Right lobe of liver (tissue), 6 donors: ENCODE measurements around the gene C5AR1. TPM values are rescaled to one million over a fixed set of nuclear protein-coding genes. Genes with fewer than 3 reads are reported as not detected.

Experiments used
- ATAC-seq, 4 donors: fragments of 200-7000 bp; cut with Tn5 transposase; one replicate each; pipeline ENCODE4 v1.9.1; 2020; ENCODE audit warnings: mild to moderate bottlenecking in 4 of 4, moderate library complexity in 4 of 4
- DNase-seq, 3 donors: peaks; one replicate each; pipeline ENCODE4 v3.0.0-alpha.2; 2020
- H3K27ac ChIP-seq, 3 donors: fragments of 200-600 bp; one replicate each; pipeline ENCODE4 v1.8.0; 2022
- H3K27me3 ChIP-seq, 2 donors: fragments of 200-600 bp; one replicate each; pipeline ENCODE4 v1.8.0; 2022
- H3K36me3 ChIP-seq, 4 donors: fragments of 200-600 bp; sonication (generic) in 1 of 4; one replicate each; pipeline versions ENCODE4 v1.5.1 to v1.8.0; 2017 to 2022; ENCODE audit warnings: control low read depth in 1 of 4
- H3K4me1 ChIP-seq, 4 donors: fragments of 200-600 bp; sonication (generic) in 1 of 4; one replicate each; pipeline versions ENCODE4 v1.5.1 to v1.8.0; 2017 to 2022; ENCODE audit warnings: control low read depth in 1 of 4
- H3K4me3 ChIP-seq, 3 donors: fragments of 200-600 bp; one replicate each; pipeline ENCODE4 v1.8.0; 2022
- H3K9me3 ChIP-seq, 4 donors: fragments of 200-600 bp; sonication (generic) in 1 of 4; one replicate each; pipeline versions ENCODE4 v1.5.1 to v1.8.0; 2017 to 2022; ENCODE audit warnings: control low read depth in 1 of 4
- POLR2A ChIP-seq: fragments of 450-650 bp; IDR thresholded peaks from one replicate; pipeline ENCODE4 v1.6.1; 2017; ENCODE audit warnings: antibody characterized with exemption, mild to moderate bottlenecking
- WGBS: methylation state at CpG from one replicate; pipeline ENCODE4 v1.1.6; 2018; ENCODE audit warnings: low coverage, low lambda C conversion rate; ENCODE audit not compliant: insufficient coverage; ENCODE audit errors: missing lambda C conversion rate; 5-methylcytosine and 5-hydroxymethylcytosine counted together
- intact Hi-C, 2 donors: fragments of 100-400 bp; cut with DNase I; formaldehyde crosslinking; loops; one replicate each; pipeline versions ENCODE4 v1.11.2 to v1.14.1; 2022
- total RNA-seq, 6 experiments: library from RNA; depleted of rRNA in 2 of 6; stranded (reverse); fragments of >200 nt in 2 of 6; fragmentation: NEBNext Ultra II Directional in 3 of 6; extraction: Animal tissue kit (Norgen Biotek cat#: 25700) in 3 of 6; gene quantifications; one replicate each; pipeline versions ENCODE4 v1.1.0 to v1.2.4, GENCODE V29; 2016 to 2023
- TF ChIP-seq, protein P1 (sequence below), 4 donors: fragments of 200-600 bp in 3 of 4; fragments of 450-650 bp in 1 of 4; IDR thresholded peaks; one replicate each; pipeline versions ENCODE4 v1.5.1 to v1.8.0; 2016 to 2022; ENCODE audit warnings: antibody characterized with exemption in 4 of 4, mild to moderate bottlenecking in 2 of 4
- donor health status: DM: no; HTN: yes; CAD: no.
- donor health status: DM: no; HTN: no; CAD: no.
- donor health status: DM: no; HTN: no; CAD: no.
- donor health status: DM: no; HTN: yes; CAD: no.
- donor health status: DM: no; HTN: yes; CAD: no.

The C5AR1 gene
- total RNA-seq, 6 experiments from 2014 or later: 3.3 to 19.8 (median 5.9) TPM

DNA sequence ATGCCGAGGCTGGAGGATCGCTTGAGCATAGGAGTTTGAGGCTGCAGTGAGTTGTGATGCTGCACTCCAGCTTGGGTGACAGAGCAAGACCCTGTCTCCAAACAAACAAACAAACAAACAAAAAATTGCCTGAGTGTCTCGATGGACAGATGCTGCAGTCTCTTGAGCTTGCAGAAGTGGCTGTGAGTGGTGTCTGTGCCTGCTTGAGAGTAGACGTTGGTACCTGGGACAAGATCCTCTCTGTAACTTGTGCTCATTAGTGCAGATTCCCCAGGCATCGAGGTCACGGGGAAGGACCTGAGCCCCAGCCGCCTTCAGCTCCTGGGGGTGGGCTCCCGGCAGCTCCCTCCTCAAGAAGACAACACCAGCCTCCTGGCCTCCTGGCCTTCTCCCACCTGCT is 13.7 kb downstream of the C5AR1 start:
- DNase-seq: no peak
- WGBS: 80% methylated on average over 2 of the region's 8 CpGs
- intact Hi-C loops: no loop called here
- Histone ChIP-seq H3K4me1 (no peaks in the 10 kb centered on the region), H3K27ac (peak overlapping the region in 1 of 3 donors; percentile 73), H3K4me3 (no peak overlapping the region), H3K9me3 (no peaks in the 10 kb centered on the region), H3K27me3 (no peaks in the 10 kb centered on the region), H3K36me3 (no peaks in the 10 kb centered on the region)
- peak in 2 of 4 donors; percentile 7 to 24 for ATAC-seq
- TF ChIP-seq, protein P1, sequence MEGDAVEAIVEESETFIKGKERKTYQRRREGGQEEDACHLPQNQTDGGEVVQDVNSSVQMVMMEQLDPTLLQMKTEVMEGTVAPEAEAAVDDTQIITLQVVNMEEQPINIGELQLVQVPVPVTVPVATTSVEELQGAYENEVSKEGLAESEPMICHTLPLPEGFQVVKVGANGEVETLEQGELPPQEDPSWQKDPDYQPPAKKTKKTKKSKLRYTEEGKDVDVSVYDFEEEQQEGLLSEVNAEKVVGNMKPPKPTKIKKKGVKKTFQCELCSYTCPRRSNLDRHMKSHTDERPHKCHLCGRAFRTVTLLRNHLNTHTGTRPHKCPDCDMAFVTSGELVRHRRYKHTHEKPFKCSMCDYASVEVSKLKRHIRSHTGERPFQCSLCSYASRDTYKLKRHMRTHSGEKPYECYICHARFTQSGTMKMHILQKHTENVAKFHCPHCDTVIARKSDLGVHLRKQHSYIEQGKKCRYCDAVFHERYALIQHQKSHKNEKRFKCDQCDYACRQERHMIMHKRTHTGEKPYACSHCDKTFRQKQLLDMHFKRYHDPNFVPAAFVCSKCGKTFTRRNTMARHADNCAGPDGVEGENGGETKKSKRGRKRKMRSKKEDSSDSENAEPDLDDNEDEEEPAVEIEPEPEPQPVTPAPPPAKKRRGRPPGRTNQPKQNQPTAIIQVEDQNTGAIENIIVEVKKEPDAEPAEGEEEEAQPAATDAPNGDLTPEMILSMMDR (IDR thresholded peaks at IDR 0.05): no peak
- no peak for TF ChIP-seq POLR2A

DNA sequence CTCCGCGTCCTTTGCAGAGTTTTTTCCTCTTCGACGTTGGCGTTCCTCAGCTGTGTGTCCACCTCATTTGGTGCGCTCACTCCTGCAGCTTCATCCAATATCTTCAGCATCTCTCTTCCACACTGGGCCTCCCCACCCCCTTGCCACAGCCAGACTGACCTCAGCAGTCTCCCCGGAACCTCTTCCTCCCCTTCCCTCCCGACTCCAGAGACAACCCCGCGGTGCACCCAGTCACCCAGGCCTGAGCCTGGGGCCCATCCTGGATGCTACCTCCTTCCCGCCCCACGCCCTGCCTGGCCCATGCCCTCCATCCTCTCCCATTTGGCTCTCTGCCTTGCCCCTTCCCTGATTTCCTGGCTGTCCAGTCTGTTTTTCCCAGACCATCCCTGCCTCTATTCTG is 14.2 kb downstream of the C5AR1 start:
- WGBS: 64% methylated on average over 12 of the region's 12 CpGs
- peak overlapping the region; percentile 19 to 73 (median 40) for H3K27ac ChIP-seq
- no peaks in the 10 kb centered on the region for H3K36me3 ChIP-seq
- no peaks in the 10 kb centered on the region for H3K9me3 ChIP-seq
- no peak overlapping the region for H3K4me3 ChIP-seq
- TF ChIP-seq POLR2A: no peak
- TF ChIP-seq, protein P1 (IDR thresholded peaks at IDR 0.05): no peak
- H3K27me3 ChIP-seq: no peaks in the 10 kb centered on the region
- intact Hi-C loops: no loop called here
- DNase-seq: no peak
- no peaks in the 10 kb centered on the region for H3K4me1 ChIP-seq
- ATAC-seq: peak; percentile 32 to 56 (median 51)

- Histone ChIP-seq H3K27me3 (no peaks in the 10 kb centered on the region), H3K4me3 (no peak overlapping the region), H3K4me1 (no peaks in the 10 kb centered on the region), H3K9me3 (no peaks in the 10 kb centered on the region), H3K27ac (peak overlapping the region; percentile 19 to 73 (median 40)), H3K36me3 (no peaks in the 10 kb centered on the region)
- peak; percentile 6 for TF ChIP-seq POLR2A
- TF ChIP-seq, protein P1 (IDR thresholded peaks at IDR 0.05): no peak
- intact Hi-C loops: no loop called here
- peak in 2 of 3 donors; percentile 45 to 61 for DNase-seq
- 63% methylated on average over 5 of the region's 9 CpGs for WGBS
- peak; percentile 71 to 80 (median 78) for ATAC-seq
Measured at GRCh38 chr19:47324502-47324901, 14.8 kb downstream of the C5AR1 start.

- intact Hi-C loops: no loop called here
- DNase-seq (no peak), ATAC-seq (peak; percentile 71 to 87 (median 74))
- Histone ChIP-seq H3K36me3 (no peaks in the 10 kb centered on the region), H3K27me3 (no peaks in the 10 kb centered on the region), H3K9me3 (no peaks in the 10 kb centered on the region), H3K4me1 (no peaks in the 10 kb centered on the region), H3K27ac (peak overlapping the region in 2 of 3 donors; percentile 71 to 81), H3K4me3 (no peak overlapping the region)
- TF ChIP-seq, protein P1 (IDR thresholded peaks at IDR 0.05): no peak
- peak; percentile 43 for TF ChIP-seq POLR2A
- WGBS: 59% methylated on average over 7 of the region's 9 CpGs
Measured at GRCh38 chr19:47330466-47330869, 20.8 kb downstream of the C5AR1 start.

DNA sequence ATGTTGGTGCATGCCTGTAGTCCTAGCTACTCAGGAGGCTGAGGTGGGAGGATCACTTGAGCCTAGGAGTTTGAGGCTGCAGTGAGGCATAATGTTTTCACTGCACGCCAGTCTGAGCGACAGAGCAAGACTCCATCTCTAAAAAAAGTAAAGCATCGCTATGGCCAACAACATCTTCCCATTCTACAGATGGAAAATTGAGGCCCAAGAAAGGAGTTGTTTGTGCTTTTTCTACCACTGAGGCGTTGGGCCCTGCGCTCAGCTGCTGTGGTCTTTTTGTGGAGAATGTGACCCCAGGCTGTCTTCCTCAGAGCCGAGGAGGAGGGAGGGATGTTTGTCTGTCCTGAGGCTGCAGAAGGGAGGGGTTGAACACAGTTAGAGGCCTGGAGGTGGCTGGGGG is 21.8 kb downstream of the C5AR1 start:
- TF ChIP-seq, protein P1 (IDR thresholded peaks at IDR 0.05): no peak
- no peak for TF ChIP-seq POLR2A
- Histone ChIP-seq H3K36me3 (no peaks in the 10 kb centered on the region), H3K27me3 (no peaks in the 10 kb centered on the region), H3K27ac (peak overlapping the region; percentile 21 to 81 (median 71)), H3K4me3 (no peak overlapping the region), H3K9me3 (no peaks in the 10 kb centered on the region), H3K4me1 (no peaks in the 10 kb centered on the region)
- intact Hi-C loops: no loop called here
- ATAC-seq (no peak), DNase-seq (no peak)
- 78% methylated on average over 6 of the region's 6 CpGs for WGBS
